Progenitor cell of endocrine pancreas (in vitro differentiated cells): ENCODE measurements around the gene PPP6R3. TPM values are rescaled to one million over a fixed set of nuclear protein-coding genes. Genes with fewer than 3 reads are reported as not detected.

ENCODE experiments used
- DNase-seq: peaks from one replicate; pipeline ENCODE4 v3.0.0; 2021; ENCODE audit warnings: low spot score; ENCODE audit not compliant: unreplicated experiment
- H3K27ac Mint-ChIP-seq: 2 replicates; pipeline ENCODE4 v1.8.0; 2021; ENCODE audit warnings: mild to moderate bottlenecking, moderate library complexity, mixed read lengths
- H3K27me3 Mint-ChIP-seq: 2 replicates; pipeline ENCODE4 v1.8.0; 2021; ENCODE audit warnings: mixed read lengths
- H3K36me3 Mint-ChIP-seq: 2 replicates; pipeline ENCODE4 v1.8.0; 2022; ENCODE audit warnings: mixed read lengths; ENCODE audit not compliant: insufficient read depth
- H3K4me1 Mint-ChIP-seq: 2 replicates; pipeline ENCODE4 v1.8.0; 2021; ENCODE audit warnings: low read depth, mixed read lengths
- H3K4me3 Mint-ChIP-seq: 2 replicates; pipeline ENCODE4 v1.8.0; 2021; ENCODE audit warnings: low read depth, mild to moderate bottlenecking, moderate library complexity, mixed read lengths
- H3K9me3 Mint-ChIP-seq: 2 replicates; pipeline ENCODE4 v1.8.0; 2021; ENCODE audit warnings: low read depth, mixed read lengths
- total RNA-seq: library from RNA; stranded (reverse); gene quantifications from 2 replicates; pipeline ENCODE4 v1.2.1, GENCODE V29; 2021
- TF ChIP-seq, protein P1 (sequence below): fragments of 200-600 bp; sonication (generic); IDR thresholded peaks from one replicate; pipeline ENCODE4 v1.5.0; 2021; ENCODE audit warnings: antibody characterized with exemption, mild to moderate bottlenecking; ENCODE audit not compliant: unreplicated experiment

PPP6R3 gene
- total RNA-seq, 1 donor from 2014 or later = 124 TPM

DNA sequence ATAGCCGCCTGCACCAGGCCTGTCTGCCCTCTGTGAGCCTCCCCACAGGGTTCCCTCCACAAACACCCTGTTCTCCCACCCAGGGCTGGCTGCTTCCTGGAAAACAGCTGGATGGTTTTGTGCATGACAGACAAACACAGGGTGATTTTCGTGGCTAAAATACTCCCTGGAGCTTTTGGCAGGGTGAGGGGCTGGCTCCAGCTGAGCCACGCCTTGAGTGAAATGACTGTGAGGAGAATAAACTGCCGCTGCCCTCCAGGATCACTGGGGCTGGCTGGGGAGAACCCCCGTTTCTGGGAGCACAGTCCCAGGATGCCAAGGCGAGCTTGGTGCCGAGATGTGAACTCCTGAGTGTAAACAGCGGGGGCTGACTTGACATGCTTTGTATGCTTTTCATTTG, 20.3 kb upstream of the PPP6R3 start:
- H3K4me1 Mint-ChIP-seq = no peaks in the 10 kb centered on the region
- H3K27ac Mint-ChIP-seq = no peak overlapping the region
- no peak for DNase-seq
- TF ChIP-seq, protein P1, sequence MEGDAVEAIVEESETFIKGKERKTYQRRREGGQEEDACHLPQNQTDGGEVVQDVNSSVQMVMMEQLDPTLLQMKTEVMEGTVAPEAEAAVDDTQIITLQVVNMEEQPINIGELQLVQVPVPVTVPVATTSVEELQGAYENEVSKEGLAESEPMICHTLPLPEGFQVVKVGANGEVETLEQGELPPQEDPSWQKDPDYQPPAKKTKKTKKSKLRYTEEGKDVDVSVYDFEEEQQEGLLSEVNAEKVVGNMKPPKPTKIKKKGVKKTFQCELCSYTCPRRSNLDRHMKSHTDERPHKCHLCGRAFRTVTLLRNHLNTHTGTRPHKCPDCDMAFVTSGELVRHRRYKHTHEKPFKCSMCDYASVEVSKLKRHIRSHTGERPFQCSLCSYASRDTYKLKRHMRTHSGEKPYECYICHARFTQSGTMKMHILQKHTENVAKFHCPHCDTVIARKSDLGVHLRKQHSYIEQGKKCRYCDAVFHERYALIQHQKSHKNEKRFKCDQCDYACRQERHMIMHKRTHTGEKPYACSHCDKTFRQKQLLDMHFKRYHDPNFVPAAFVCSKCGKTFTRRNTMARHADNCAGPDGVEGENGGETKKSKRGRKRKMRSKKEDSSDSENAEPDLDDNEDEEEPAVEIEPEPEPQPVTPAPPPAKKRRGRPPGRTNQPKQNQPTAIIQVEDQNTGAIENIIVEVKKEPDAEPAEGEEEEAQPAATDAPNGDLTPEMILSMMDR = no peak
- peaks cover 20% of the 10 kb centered on the region for H3K36me3 Mint-ChIP-seq
- H3K9me3 Mint-ChIP-seq = no peaks in the 10 kb centered on the region
- H3K4me3 Mint-ChIP-seq = no peak overlapping the region
- no peaks in the 10 kb centered on the region for H3K27me3 Mint-ChIP-seq

DNA sequence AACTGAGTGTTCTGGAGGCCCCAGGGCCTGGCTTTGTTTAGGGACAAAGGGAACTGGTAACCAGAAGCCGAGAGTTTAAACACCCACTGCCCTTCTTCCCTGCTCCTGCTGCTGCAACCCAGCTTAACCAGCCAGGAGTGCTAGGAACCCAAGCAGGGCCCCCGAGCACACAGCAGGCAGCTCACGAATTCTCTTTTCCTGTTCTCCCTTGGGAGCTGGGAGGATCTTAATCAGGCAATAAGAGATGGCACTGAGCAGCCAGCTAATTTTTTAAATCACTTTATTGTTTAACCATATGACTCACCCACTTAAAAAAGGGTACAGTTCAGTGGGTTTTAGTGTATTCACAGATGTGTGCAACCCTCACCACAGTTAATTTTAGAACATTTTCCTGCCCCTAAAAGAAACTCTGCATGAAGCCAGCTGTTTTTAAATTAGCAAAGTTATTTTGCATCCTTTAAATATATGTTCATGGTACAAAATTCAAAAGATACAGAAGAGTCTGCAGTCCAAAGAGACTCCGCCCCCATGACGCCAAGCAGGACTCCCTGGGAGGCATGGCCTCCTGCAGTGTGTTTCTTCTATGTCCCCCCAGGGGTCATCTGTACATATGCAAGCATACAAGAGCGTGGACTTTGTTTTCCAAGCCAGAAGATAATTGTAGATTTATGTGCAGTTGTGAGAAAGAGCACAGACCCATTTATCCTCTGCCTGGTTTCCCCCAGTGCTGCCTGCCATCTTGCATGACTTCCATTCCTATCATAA, 18.9 kb upstream of the PPP6R3 start:
- Mint-ChIP-seq H3K27ac (peak overlapping the region; percentile 62), H3K4me1 (no peaks in the 10 kb centered on the region), H3K36me3 (peaks cover 20% of the 10 kb centered on the region), H3K27me3 (no peaks in the 10 kb centered on the region), H3K9me3 (no peaks in the 10 kb centered on the region), H3K4me3 (no peak overlapping the region)
- TF ChIP-seq, protein P1 = no peak
- no peak for DNase-seq

DNA sequence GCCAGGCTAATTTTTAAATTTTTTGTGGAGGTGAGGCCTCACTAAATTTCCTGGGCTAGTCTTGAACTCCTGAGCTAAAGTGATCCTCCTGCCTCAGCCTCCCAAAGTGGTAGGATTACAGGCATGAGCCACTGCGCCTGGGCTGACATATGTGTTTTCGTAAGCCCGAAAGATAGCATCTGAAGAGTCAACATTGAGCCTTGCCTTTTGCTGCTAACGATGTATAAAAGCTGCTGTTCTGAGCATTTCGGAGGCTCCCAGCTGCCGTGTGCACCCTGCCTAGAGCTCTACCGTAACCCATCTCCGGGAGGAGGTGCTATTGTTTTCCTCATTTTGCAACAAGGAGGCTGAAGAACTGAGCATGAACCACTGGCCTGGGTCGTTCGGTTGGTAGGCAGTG, 18.1 kb upstream of the PPP6R3 start:
- TF ChIP-seq, protein P1 = no peak
- Mint-ChIP-seq H3K27ac (peak overlapping the region; percentile 78), H3K27me3 (no peaks in the 10 kb centered on the region), H3K36me3 (peaks cover 20% of the 10 kb centered on the region), H3K9me3 (no peaks in the 10 kb centered on the region), H3K4me3 (no peak overlapping the region), H3K4me1 (no peaks in the 10 kb centered on the region)
- DNase-seq = no peak

DNA sequence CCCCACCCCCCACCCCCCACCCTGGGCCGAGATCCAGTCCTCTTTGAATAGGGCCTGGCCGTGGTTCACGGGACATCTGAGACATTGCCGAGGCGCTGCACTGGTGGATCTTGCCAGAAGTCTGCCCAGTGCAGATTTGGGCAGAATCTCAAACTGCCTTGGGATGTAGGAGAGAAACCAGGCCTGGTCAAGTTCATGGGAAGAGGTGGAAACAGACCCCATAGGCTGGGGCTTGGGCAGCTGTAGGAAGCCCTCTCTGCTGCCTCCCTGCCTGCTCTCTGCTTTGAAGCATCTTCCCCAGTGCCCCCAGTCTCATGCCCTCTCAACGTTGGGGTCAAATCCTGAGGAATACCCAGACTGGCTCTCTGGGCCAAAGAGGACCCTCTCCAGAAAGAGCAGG, 16.0 kb upstream of the PPP6R3 start:
- DNase-seq = no peak
- H3K27me3 Mint-ChIP-seq = no peaks in the 10 kb centered on the region
- H3K9me3 Mint-ChIP-seq = no peaks in the 10 kb centered on the region
- H3K4me1 Mint-ChIP-seq = no peaks in the 10 kb centered on the region
- TF ChIP-seq, protein P1 = no peak
- no peak overlapping the region for H3K4me3 Mint-ChIP-seq
- H3K36me3 Mint-ChIP-seq = peaks cover 23% of the 10 kb centered on the region
- no peak overlapping the region for H3K27ac Mint-ChIP-seq

DNA sequence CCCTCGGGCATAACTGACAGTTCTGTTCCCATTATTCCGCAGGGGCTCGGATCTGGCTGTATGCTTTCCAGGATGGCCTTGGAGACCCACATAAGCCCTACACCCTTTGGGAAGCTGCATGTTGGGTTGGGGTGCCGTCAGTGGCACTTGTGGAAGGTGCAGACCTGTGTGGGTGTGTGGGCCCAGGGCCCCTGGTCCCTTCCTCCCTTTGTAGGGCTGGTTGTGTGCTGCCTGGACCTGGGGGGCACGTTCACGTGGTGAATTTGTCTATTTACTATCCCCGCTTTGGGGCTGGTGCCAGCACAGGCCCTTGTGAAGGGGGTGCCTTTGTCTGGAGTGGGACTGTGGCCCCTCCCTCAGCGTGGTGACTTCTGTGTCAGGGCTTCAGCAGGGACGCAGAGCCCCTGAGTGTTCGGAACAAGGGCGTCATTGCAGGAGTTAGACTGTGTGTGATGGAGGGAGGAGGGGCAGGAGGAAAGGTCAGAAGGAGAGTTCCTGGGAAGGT, 15.0 kb upstream of the PPP6R3 start:
- Mint-ChIP-seq H3K27me3 (no peaks in the 10 kb centered on the region), H3K27ac (no peak overlapping the region), H3K9me3 (no peaks in the 10 kb centered on the region)

More for the DNA sequence above, 15.0 kb upstream of the PPP6R3 start:
- Mint-ChIP-seq H3K4me3 (no peak overlapping the region), H3K36me3 (peaks cover 25% of the 10 kb centered on the region), H3K4me1 (no peaks in the 10 kb centered on the region)
- TF ChIP-seq, protein P1 = no peak
- DNase-seq = no peak
